ENCODE measurements around the gene ABCG5. TPM values are rescaled to one million over a fixed set of nuclear protein-coding genes. Genes with fewer than 3 reads are reported as not detected.

The ABCG5 gene
- total and polyA plus RNA-seq, 4 donors: 8.8 TPM; not detected in 3

DNA sequence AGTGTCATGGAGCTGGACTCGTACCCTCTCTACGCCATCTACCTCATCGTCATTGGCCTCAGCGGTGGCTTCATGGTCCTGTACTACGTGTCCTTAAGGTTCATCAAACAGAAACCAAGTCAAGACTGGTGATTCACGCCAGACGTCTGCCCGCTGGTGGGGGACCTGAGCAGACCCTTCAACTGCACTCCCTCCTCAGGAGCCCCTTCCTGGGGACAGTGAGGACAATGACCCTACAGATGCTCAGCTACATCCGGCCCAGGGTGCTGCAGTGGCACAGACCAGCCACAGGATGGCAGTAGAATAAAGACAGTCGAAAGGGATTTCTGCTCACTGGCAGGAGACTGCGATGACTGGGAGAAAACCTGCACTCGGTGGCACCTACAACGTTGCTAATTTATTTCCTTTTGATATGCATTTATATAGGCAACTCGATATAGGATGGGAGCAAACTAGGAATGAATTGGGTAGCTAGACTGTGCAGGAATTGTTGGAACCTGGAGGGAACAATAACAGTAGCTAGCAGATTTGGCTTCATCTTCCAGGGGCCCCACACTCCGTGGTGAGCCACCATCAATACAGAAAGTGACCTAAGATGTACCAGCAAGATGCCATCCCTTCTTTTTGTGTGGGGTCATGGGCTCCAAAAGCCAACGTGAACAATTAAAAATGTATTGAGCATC is 39.3 kb upstream of the ABCG5 start:
- 32 to 34% methylated on average over 16 of the region's 16 CpGs for WGBS, 2 donors
- Histone ChIP-seq H3K4me1 (ENCODE audit: control insufficient read depth in 1 of 2, insufficient read depth in 2 of 2, low read length in 2 of 2) (no peaks in the 10 kb centered on the region), H3K27me3 (ENCODE audit: control insufficient read depth in 1 of 2, insufficient read depth in 2 of 2, low read length in 1 of 2) (no peaks in the 10 kb centered on the region), H3K4me3 (ENCODE audit: low read length in 2 of 2) (no peak overlapping the region), H3K27ac (ENCODE audit: low read depth in 1 of 2, low read length in 2 of 2) (no peak overlapping the region), H3K36me3 (ENCODE audit: control insufficient read depth in 1 of 2, insufficient read depth in 2 of 2, low read length in 1 of 2) (no peaks in the 10 kb centered on the region), H3K9me3 (ENCODE audit: control insufficient read depth, low read length) (no peaks in the 10 kb centered on the region)
- ATAC-seq (ENCODE audit: low FRiP score) (peak; percentile 73), DNase-seq (peak; percentile 61 to 79)
- intact Hi-C loops (cut with DNase I): loop anchor here in 1 of 2 donors (5.0 kb wide), 1 partner anchor 266 kb away; no protein-coding TSS in a partner anchor

DNA sequence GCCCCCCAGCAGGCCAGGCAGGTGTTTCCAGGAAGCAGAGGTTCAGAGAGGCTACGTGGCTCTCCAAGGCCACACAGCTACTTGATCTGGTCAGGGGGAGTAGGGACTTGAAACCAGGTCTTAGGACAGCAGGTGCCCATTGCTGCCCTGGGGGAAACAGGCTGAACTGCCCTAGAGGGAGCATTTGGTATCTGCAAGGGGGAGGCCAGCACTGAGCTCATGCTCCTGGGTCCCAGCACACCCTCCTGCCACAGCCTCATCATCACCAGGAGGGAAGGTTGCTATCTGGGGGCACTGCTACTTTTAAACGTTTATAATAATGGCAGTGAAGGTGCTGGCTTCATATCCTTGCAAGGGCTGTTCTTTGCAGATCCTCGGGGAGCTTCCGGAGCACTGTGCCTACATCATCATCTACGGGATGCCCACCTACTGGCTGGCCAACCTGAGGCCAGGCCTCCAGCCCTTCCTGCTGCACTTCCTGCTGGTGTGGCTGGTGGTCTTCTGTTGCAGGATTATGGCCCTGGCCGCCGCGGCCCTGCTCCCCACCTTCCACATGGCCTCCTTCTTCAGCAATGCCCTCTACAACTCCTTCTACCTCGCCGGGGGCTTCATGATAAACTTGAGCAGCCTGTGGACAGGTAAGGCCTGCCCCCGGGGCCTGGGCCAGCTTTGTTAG is 36.3 kb upstream of the ABCG5 start:
- Histone ChIP-seq H3K4me3 (ENCODE audit: low read length in 2 of 2) (no peak overlapping the region), H3K27me3 (ENCODE audit: control insufficient read depth in 1 of 2, insufficient read depth in 2 of 2, low read length in 1 of 2) (no peaks in the 10 kb centered on the region), H3K36me3 (ENCODE audit: control insufficient read depth in 1 of 2, insufficient read depth in 2 of 2, low read length in 1 of 2) (no peaks in the 10 kb centered on the region), H3K27ac (ENCODE audit: low read depth in 1 of 2, low read length in 2 of 2) (no peak overlapping the region), H3K9me3 (ENCODE audit: control insufficient read depth, low read length) (no peaks in the 10 kb centered on the region), H3K4me1 (ENCODE audit: control insufficient read depth in 1 of 2, insufficient read depth in 2 of 2, low read length in 2 of 2) (no peaks in the 10 kb centered on the region)
- intact Hi-C loops (cut with DNase I): loop anchor here in 1 of 2 donors (5.0 kb wide), 1 partner anchor 263 kb away; no protein-coding TSS in a partner anchor
- no peak for ATAC-seq (ENCODE audit: low FRiP score)
- DNase-seq: no peak
- 85 to 88% methylated on average over 10 to 11 of the region's 11 CpGs for WGBS, 2 donors

DNA sequence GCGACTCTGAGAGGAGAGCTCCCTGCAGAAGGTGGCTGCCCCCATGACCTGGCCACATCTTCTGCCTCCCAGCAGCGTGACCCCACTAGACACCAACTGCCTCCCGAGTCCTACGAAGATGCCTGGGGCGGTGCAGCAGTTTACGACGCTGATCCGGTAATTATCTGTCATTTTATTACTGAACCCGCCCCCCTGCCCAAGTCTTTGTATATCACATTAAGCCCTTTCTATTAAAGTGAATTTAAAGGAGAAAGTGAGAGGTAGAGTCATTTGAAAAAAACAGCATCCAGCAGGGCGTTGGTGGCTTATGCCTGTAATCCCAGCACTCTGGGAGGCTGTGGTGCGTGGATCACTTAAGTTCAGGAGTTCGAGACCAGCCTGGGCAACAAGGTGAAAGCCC is 33.5 kb upstream of the ABCG5 start:
- DNase-seq (no peak), ATAC-seq (ENCODE audit: low FRiP score) (no peak)
- no peaks in the 10 kb centered on the region for H3K9me3 ChIP-seq (ENCODE audit: control insufficient read depth, low read length)
- H3K36me3 ChIP-seq (ENCODE audit: control insufficient read depth in 1 of 2, insufficient read depth in 2 of 2, low read length in 1 of 2): no peaks in the 10 kb centered on the region
- intact Hi-C loops (cut with DNase I): no loop called here
- 85% methylated on average over 12 of the region's 12 CpGs for WGBS, 2 donors
- H3K4me1 ChIP-seq (ENCODE audit: control insufficient read depth in 1 of 2, insufficient read depth in 2 of 2, low read length in 2 of 2): no peaks in the 10 kb centered on the region
- H3K4me3 ChIP-seq (ENCODE audit: low read length in 2 of 2): no peak overlapping the region
- no peak overlapping the region for H3K27ac ChIP-seq (ENCODE audit: low read depth in 1 of 2, low read length in 2 of 2)
- no peaks in the 10 kb centered on the region for H3K27me3 ChIP-seq (ENCODE audit: control insufficient read depth in 1 of 2, insufficient read depth in 2 of 2, low read length in 1 of 2)

DNA sequence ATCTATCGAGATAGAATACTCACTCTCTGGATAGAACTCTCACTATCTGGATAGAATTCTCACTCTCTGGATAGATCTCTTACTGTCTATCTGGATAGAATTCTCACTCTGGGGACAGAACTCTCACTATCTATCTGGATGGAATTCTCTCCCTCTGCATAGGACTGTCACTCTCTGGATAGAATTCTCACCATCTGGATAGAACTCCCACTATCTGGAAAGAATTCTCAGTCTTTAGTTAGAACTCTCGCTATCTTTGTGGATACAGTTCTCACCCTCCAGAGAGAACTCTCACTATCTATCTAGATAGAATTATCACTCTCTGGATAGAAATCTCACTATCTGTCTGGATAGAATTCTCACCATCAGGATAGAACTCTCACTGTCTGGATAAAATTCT is 16.7 kb upstream of the ABCG5 start:
- WGBS, 2 donors: 83 to 90% methylated on average over 2 of the region's 2 CpGs
- H3K27me3 ChIP-seq (ENCODE audit: control insufficient read depth in 1 of 2, insufficient read depth in 2 of 2, low read length in 1 of 2): no peaks in the 10 kb centered on the region
- intact Hi-C loops (cut with DNase I): no loop called here
- DNase-seq: no peak
- H3K36me3 ChIP-seq (ENCODE audit: control insufficient read depth in 1 of 2, insufficient read depth in 2 of 2, low read length in 1 of 2): no peaks in the 10 kb centered on the region
- H3K9me3 ChIP-seq (ENCODE audit: control insufficient read depth, low read length): no peaks in the 10 kb centered on the region
- no peak overlapping the region for H3K27ac ChIP-seq (ENCODE audit: low read depth in 1 of 2, low read length in 2 of 2)
- no peaks in the 10 kb centered on the region for H3K4me1 ChIP-seq (ENCODE audit: control insufficient read depth in 1 of 2, insufficient read depth in 2 of 2, low read length in 2 of 2)
- H3K4me3 ChIP-seq (ENCODE audit: low read length in 2 of 2): no peak overlapping the region
- no peak for ATAC-seq (ENCODE audit: low FRiP score)

DNA sequence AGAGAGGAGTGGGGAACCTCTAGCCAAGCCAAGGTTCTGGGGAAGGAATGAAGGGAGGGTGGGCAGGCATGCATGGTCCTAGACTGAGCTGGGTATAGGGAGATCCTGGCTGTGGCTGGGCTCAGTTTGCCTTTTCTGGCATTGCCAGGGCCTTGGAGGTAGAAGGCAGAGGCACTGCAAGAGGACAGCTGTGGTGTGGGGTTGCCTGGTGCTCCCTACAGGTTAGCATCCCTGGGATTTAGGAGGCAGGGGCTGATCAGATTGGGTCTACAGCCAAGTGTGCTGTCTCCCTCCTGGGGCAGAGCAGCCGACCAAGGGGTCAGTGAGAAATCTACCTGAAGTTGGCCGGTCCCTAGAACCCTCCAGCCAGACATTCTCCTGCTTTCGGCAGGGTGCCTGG is 16.0 kb upstream of the ABCG5 start:
- no peak overlapping the region for H3K27ac ChIP-seq (ENCODE audit: low read depth in 1 of 2, low read length in 2 of 2)
- H3K36me3 ChIP-seq (ENCODE audit: control insufficient read depth in 1 of 2, insufficient read depth in 2 of 2, low read length in 1 of 2): no peaks in the 10 kb centered on the region
- no peaks in the 10 kb centered on the region for H3K4me1 ChIP-seq (ENCODE audit: control insufficient read depth in 1 of 2, insufficient read depth in 2 of 2, low read length in 2 of 2)
- intact Hi-C loops (cut with DNase I): no loop called here
- no peaks in the 10 kb centered on the region for H3K9me3 ChIP-seq (ENCODE audit: control insufficient read depth, low read length)
- no peak for ATAC-seq (ENCODE audit: low FRiP score)
- 72 to 89% methylated on average over 3 of the region's 3 CpGs for WGBS, 2 donors
- H3K27me3 ChIP-seq (ENCODE audit: control insufficient read depth in 1 of 2, insufficient read depth in 2 of 2, low read length in 1 of 2): no peaks in the 10 kb centered on the region
- no peak for DNase-seq
- no peak overlapping the region for H3K4me3 ChIP-seq (ENCODE audit: low read length in 2 of 2)

DNA sequence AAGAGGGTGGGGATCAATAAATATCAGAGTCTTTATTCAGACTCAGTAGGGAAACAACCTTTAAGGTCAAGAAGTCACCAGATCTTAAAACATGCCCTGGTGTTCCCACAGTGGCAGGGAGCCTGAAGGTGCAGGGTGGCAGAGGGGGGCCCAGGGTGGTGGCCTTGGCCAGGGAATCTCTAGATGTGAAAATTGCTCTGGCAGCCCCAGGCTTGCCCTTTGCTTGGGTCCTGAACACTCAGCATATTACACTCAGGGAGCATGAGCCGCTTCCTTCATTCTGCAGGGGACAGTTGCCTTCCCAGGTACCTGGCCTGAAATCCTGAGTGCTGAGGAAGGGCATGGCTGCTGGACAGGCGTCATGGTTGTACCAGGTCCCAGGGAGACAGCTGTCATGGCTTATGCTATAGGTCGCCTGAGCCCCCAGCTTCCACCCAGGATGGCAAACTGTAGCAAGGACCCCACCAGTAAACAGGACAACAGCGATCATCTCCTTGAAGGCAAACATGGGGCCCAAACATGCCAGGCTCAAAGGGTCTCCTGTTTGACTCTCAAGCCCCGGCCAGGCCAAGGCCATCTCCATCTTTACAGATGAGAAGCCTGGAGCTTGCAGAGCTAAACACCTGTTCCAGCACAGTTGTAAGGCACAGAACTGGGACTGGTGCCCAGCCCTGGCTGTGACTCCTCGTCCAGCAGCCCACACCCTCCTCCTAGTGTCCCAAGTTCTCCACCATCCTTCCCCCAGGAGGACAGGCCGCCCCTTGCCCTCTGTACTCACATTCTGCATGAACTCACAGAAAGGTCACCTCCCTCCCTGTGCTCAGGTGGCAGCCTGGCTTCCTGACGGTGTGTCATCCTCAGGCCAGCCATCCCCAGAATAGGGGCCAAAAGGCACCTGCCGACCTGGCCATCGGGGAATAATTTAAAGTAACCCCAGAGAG is 14.8 kb upstream of the ABCG5 start:
- ATAC-seq (ENCODE audit: low FRiP score): no peak
- Histone ChIP-seq H3K27me3 (ENCODE audit: control insufficient read depth in 1 of 2, insufficient read depth in 2 of 2, low read length in 1 of 2) (no peaks in the 10 kb centered on the region), H3K27ac (ENCODE audit: low read depth in 1 of 2, low read length in 2 of 2) (no peak overlapping the region), H3K36me3 (ENCODE audit: control insufficient read depth in 1 of 2, insufficient read depth in 2 of 2, low read length in 1 of 2) (no peaks in the 10 kb centered on the region), H3K9me3 (ENCODE audit: control insufficient read depth, low read length) (no peaks in the 10 kb centered on the region), H3K4me1 (ENCODE audit: control insufficient read depth in 1 of 2, insufficient read depth in 2 of 2, low read length in 2 of 2) (no peaks in the 10 kb centered on the region), H3K4me3 (ENCODE audit: low read length in 2 of 2) (no peak overlapping the region)
- 76 to 87% methylated on average over 10 of the region's 10 CpGs for WGBS, 2 donors
- intact Hi-C loops (cut with DNase I): no loop called here
- DNase-seq: no peak

DNA sequence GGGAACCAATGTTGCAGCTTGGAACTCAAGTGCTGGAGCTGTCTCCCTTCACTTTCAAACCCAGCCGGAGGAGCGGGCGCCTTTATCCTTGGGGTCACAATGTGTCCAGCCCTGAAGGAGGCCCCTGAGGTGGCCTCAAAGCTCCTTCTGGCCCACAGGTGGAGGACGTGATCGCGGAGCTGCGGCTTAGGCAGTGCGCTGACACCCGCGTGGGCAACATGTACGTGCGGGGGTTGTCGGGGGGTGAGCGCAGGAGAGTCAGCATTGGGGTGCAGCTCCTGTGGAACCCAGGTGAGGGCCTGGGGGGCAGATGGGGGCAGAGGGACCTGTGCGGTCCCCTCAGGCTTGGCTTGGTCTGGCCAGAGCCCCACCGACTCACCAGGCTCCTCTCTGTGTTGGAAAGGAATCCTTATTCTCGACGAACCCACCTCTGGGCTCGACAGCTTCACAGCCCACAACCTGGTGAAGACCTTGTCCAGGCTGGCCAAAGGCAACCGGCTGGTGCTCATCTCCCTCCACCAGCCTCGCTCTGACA is 13.6 kb upstream of the ABCG5 start:
- H3K36me3 ChIP-seq (ENCODE audit: control insufficient read depth in 1 of 2, insufficient read depth in 2 of 2, low read length in 1 of 2): no peaks in the 10 kb centered on the region
- H3K4me3 ChIP-seq (ENCODE audit: low read length in 2 of 2): no peak overlapping the region
- ATAC-seq (ENCODE audit: low FRiP score): no peak
- no peaks in the 10 kb centered on the region for H3K4me1 ChIP-seq (ENCODE audit: control insufficient read depth in 1 of 2, insufficient read depth in 2 of 2, low read length in 2 of 2)
- intact Hi-C loops (cut with DNase I): no loop called here
- H3K9me3 ChIP-seq (ENCODE audit: control insufficient read depth, low read length): no peaks in the 10 kb centered on the region
- no peak for DNase-seq
- H3K27ac ChIP-seq (ENCODE audit: low read depth in 1 of 2, low read length in 2 of 2): no peak overlapping the region
- H3K27me3 ChIP-seq (ENCODE audit: control insufficient read depth in 1 of 2, insufficient read depth in 2 of 2, low read length in 1 of 2): no peaks in the 10 kb centered on the region
- 96 to 97% methylated on average over 20 to 21 of the region's 21 CpGs for WGBS, 2 donors
